ENCODE results near the gene MASTL.

Gene MASTL

GRCh38 chr10:27190508-27190907 lies 35.4 kb downstream of the MASTL start:
- Histone ChIP-seq H3K4me3 (ENCODE audit: low read length) (no peak overlapping the region), H3K9ac (ENCODE audit: low read length) (no peak overlapping the region), H3K4me2 (ENCODE audit: low read length) (no peak overlapping the region), H3K79me2 (ENCODE audit: low read length) (no peaks in the 10 kb centered on the region), H3K27me3 (ENCODE audit: low read depth, low read length) (no peaks in the 10 kb centered on the region), H3K9me3 (ENCODE audit: insufficient read depth, low read length) (no peaks in the 10 kb centered on the region), H2AFZ (ENCODE audit: low read depth, low read length) (no peak overlapping the region), H3K27ac (ENCODE audit: low read length) (no peak overlapping the region), H3K36me3 (replicated peaks; ENCODE audit: low read depth, low read length) (peaks cover 11% of the 10 kb centered on the region), H4K20me1 (ENCODE audit: insufficient read depth, low read length) (no peaks in the 10 kb centered on the region), H3K4me1 (ENCODE audit: low read length) (no peaks in the 10 kb centered on the region)
- TF ChIP-seq, protein P1, sequence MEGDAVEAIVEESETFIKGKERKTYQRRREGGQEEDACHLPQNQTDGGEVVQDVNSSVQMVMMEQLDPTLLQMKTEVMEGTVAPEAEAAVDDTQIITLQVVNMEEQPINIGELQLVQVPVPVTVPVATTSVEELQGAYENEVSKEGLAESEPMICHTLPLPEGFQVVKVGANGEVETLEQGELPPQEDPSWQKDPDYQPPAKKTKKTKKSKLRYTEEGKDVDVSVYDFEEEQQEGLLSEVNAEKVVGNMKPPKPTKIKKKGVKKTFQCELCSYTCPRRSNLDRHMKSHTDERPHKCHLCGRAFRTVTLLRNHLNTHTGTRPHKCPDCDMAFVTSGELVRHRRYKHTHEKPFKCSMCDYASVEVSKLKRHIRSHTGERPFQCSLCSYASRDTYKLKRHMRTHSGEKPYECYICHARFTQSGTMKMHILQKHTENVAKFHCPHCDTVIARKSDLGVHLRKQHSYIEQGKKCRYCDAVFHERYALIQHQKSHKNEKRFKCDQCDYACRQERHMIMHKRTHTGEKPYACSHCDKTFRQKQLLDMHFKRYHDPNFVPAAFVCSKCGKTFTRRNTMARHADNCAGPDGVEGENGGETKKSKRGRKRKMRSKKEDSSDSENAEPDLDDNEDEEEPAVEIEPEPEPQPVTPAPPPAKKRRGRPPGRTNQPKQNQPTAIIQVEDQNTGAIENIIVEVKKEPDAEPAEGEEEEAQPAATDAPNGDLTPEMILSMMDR (IDR thresholded peaks at IDR 0.05; ENCODE audit: low read depth, low read length): no peak
- TF ChIP-seq EZH2phosphoT487 (IDR thresholded peaks at IDR 0.05; ENCODE audit: low read depth): no peak

DNA sequence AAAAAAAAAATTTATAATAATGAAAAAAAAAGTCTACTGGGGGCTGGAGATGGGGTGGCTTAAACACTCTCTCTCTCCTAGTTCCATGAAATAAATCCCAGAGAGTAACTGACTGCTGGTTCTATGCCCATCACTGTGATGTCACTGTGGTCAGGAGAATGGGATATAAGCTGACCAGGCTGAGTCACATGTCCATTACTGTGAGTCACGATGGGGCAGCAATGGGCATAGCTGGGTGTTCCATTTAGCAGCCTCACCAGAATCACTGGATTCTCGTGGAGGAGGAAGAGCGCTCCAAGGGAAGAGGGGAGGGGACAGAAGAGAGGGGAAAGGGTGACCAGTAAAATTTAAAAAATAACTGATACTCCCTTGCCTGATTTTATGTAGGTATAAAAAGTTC lies 37.1 kb downstream of the MASTL start:
- no peak overlapping the region for H3K9ac ChIP-seq (ENCODE audit: low read length)
- no peaks in the 10 kb centered on the region for H3K4me1 ChIP-seq (ENCODE audit: low read length)
- H3K4me2 ChIP-seq (ENCODE audit: low read length): no peak overlapping the region
- TF ChIP-seq EZH2phosphoT487 (IDR thresholded peaks at IDR 0.05; ENCODE audit: low read depth): no peak
- TF ChIP-seq, protein P1 (IDR thresholded peaks at IDR 0.05; ENCODE audit: low read depth, low read length): no peak
- no peaks in the 10 kb centered on the region for H3K27me3 ChIP-seq (ENCODE audit: low read depth, low read length)
- no peaks in the 10 kb centered on the region for H3K9me3 ChIP-seq (ENCODE audit: insufficient read depth, low read length)
- H4K20me1 ChIP-seq (ENCODE audit: insufficient read depth, low read length): no peaks in the 10 kb centered on the region
- peaks cover under 1% of the 10 kb centered on the region for H3K36me3 ChIP-seq (replicated peaks; ENCODE audit: low read depth, low read length)
- no peak overlapping the region for H3K4me3 ChIP-seq (ENCODE audit: low read length)
- H2AFZ ChIP-seq (ENCODE audit: low read depth, low read length): no peak overlapping the region
- no peak overlapping the region for H3K27ac ChIP-seq (ENCODE audit: low read length)
- H3K79me2 ChIP-seq (ENCODE audit: low read length): no peaks in the 10 kb centered on the region

GRCh38 chr10:27197980-27198620 lies 42.9 kb downstream of the MASTL start:
- no peaks in the 10 kb centered on the region for H3K79me2 ChIP-seq (ENCODE audit: low read length)
- H3K4me3 ChIP-seq (ENCODE audit: low read length): no peak overlapping the region
- no peak overlapping the region for H3K9ac ChIP-seq (ENCODE audit: low read length)
- no peak overlapping the region for H3K4me2 ChIP-seq (ENCODE audit: low read length)
- no peak for TF ChIP-seq EZH2phosphoT487 (IDR thresholded peaks at IDR 0.05; ENCODE audit: low read depth)
- TF ChIP-seq, protein P1 (IDR thresholded peaks at IDR 0.05; ENCODE audit: low read depth, low read length): no peak
- H3K9me3 ChIP-seq (ENCODE audit: insufficient read depth, low read length): no peaks in the 10 kb centered on the region
- no peaks in the 10 kb centered on the region for H3K27me3 ChIP-seq (ENCODE audit: low read depth, low read length)
- H3K27ac ChIP-seq (ENCODE audit: low read length): no peak overlapping the region
- H2AFZ ChIP-seq (ENCODE audit: low read depth, low read length): no peak overlapping the region
- H4K20me1 ChIP-seq (ENCODE audit: insufficient read depth, low read length): no peaks in the 10 kb centered on the region
- H3K36me3 ChIP-seq (replicated peaks; ENCODE audit: low read depth, low read length): peaks cover 2% of the 10 kb centered on the region
- no peaks in the 10 kb centered on the region for H3K4me1 ChIP-seq (ENCODE audit: low read length)

DNA sequence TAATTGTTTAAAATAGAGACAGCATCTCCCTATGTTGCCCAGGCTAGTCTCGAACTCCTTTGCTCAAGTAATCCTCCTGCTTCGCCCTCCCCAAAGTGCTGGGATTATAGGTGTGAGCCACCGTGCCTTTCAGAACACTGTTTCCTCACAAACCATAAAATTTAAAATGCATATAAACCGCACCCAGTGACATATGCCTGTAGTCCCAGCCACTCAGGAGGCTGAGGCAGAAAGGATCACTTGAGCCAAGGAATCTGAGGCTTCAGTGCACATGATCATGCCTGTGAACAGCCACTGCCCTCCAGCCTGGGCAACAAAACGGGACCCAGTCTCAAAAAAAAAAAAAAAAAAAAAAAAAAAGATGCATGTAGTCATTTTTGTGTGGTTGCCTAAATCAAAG lies 48.7 kb downstream of the MASTL start:
- no peak for TF ChIP-seq EZH2phosphoT487 (IDR thresholded peaks at IDR 0.05; ENCODE audit: low read depth)
- TF ChIP-seq, protein P1 (IDR thresholded peaks at IDR 0.05; ENCODE audit: low read depth, low read length): no peak
- H3K36me3 ChIP-seq (replicated peaks; ENCODE audit: low read depth, low read length): peaks cover 2% of the 10 kb centered on the region
- no peak overlapping the region for H3K9ac ChIP-seq (ENCODE audit: low read length)
- no peaks in the 10 kb centered on the region for H3K27me3 ChIP-seq (ENCODE audit: low read depth, low read length)
- H3K27ac ChIP-seq (ENCODE audit: low read length): no peak overlapping the region
- no peaks in the 10 kb centered on the region for H3K79me2 ChIP-seq (ENCODE audit: low read length)
- no peaks in the 10 kb centered on the region for H4K20me1 ChIP-seq (ENCODE audit: insufficient read depth, low read length)
- H3K4me1 ChIP-seq (ENCODE audit: low read length): no peaks in the 10 kb centered on the region
- H3K9me3 ChIP-seq (ENCODE audit: insufficient read depth, low read length): no peaks in the 10 kb centered on the region
- no peak overlapping the region for H2AFZ ChIP-seq (ENCODE audit: low read depth, low read length)
- no peak overlapping the region for H3K4me3 ChIP-seq (ENCODE audit: low read length)
- H3K4me2 ChIP-seq (ENCODE audit: low read length): no peak overlapping the region
